Testis (tissue), 3 donors: ENCODE measurements around the gene MCTP1. TPM values are rescaled to one million over a fixed set of nuclear protein-coding genes. Genes with fewer than 3 reads are reported as not detected.

Experiments used
- DNase-seq: peaks from one replicate; pipeline ENCODE4 v3.0.0-alpha.2; 2019
- H3K27ac ChIP-seq, 2 donors: fragments of 200-600 bp; sonication (generic); one replicate each; pipeline ENCODE4 v1.5.1; 2019
- H3K27me3 ChIP-seq: fragments of 200-600 bp; sonication (generic); one replicate; pipeline ENCODE4 v1.5.1; 2019
- H3K36me3 ChIP-seq: fragments of 200-600 bp; sonication (generic); one replicate; pipeline ENCODE4 v1.5.1; 2017; ENCODE audit warnings: low read depth; ENCODE audit errors: missing control alignments
- H3K4me1 ChIP-seq: fragments of 200-600 bp; sonication (generic); one replicate; pipeline ENCODE4 v1.5.1; 2019
- H3K4me3 ChIP-seq, 2 donors: fragments of 200-600 bp; sonication (generic); one replicate each; pipeline ENCODE4 v1.5.1; 2017 to 2019
- H3K9me3 ChIP-seq: fragments of 200-600 bp; sonication (generic); one replicate; pipeline ENCODE4 v1.5.1; 2017
- CTCF ChIP-seq, 3 experiments: fragments of 450-650 bp in 2 of 3; fragments of 200-600 bp in 1 of 3; sonication (generic) in 1 of 3; IDR thresholded peaks; one replicate each; pipeline ENCODE4 v1.5.1; 2016 to 2019; ENCODE audit warnings: antibody characterized with exemption in 3 of 3, mild to moderate bottlenecking in 2 of 3, moderate library complexity in 1 of 3
- POLR2A ChIP-seq: fragments of 450-650 bp; IDR thresholded peaks from one replicate; pipeline ENCODE4 v1.6.1; 2017; ENCODE audit warnings: antibody characterized with exemption, mild to moderate bottlenecking, moderate library complexity
- WGBS, 2 donors: methylation state at CpG; one replicate each; pipeline ENCODE4 v1.1.5; 2018; 5-methylcytosine and 5-hydroxymethylcytosine counted together
- intact Hi-C: fragments of 100-400 bp; cut with DNase I; formaldehyde crosslinking; loops from one replicate; pipeline ENCODE4 v1.15.1; 2023; ENCODE audit warnings: low total_unique reads
- polyA plus RNA-seq: library from polyadenylated mRNA; stranded (reverse); fragments of 350-450 nt; fragmentation: Illumina TruSeq; extraction: RNeasy Lipid Tissue Mini Kit (QIAGEN cat#74804); gene quantifications from one replicate; pipeline ENCODE4 v1.2.3, GENCODE V29; 2014; ENCODE audit warnings: low read depth, low replicate concordance; ENCODE audit not compliant: insufficient read depth
- total RNA-seq, 2 donors: library from RNA; depleted of rRNA; stranded (reverse); fragments of >200 nt; gene quantifications; one replicate each; pipeline ENCODE4 v1.2.3, GENCODE V29; 2016

MCTP1 gene
- total and polyA plus RNA-seq, 3 donors from 2014 or later: 7.4 to 15.5 (median 9.7) TPM

- DNase-seq: no peak
- no peaks in the 10 kb centered on the region for H3K36me3 ChIP-seq
- intact Hi-C loops: no loop called here
- no peak overlapping the region for H3K4me3 ChIP-seq
- H3K9me3 ChIP-seq: no peaks in the 10 kb centered on the region
- no peaks in the 10 kb centered on the region for H3K27me3 ChIP-seq
- TF ChIP-seq CTCF (IDR thresholded peaks at IDR 0.05) (no peak), POLR2A (no peak)
- H3K4me1 ChIP-seq: no peaks in the 10 kb centered on the region
- no peak overlapping the region for H3K27ac ChIP-seq
Observed at GRCh38 chr5:94906750-94907149, 378.1 kb downstream of the MCTP1 start.

- no peaks in the 10 kb centered on the region for H3K27me3 ChIP-seq
- no peaks in the 10 kb centered on the region for H3K36me3 ChIP-seq
- TF ChIP-seq POLR2A: no peak
- no peak for TF ChIP-seq CTCF (IDR thresholded peaks at IDR 0.05)
- no peak overlapping the region for H3K4me3 ChIP-seq
- H3K9me3 ChIP-seq: no peaks in the 10 kb centered on the region
- H3K4me1 ChIP-seq: no peaks in the 10 kb centered on the region
- intact Hi-C loops: no loop called here
- no peak for DNase-seq
- WGBS, 2 donors: 43 to 61% methylated on average over 3 of the region's 3 CpGs
- H3K27ac ChIP-seq: no peak overlapping the region
Observed at GRCh38 chr5:94903726-94904125, 381.2 kb downstream of the MCTP1 start.

- H3K36me3 ChIP-seq: no peaks in the 10 kb centered on the region
- H3K27me3 ChIP-seq: no peaks in the 10 kb centered on the region
- no peak for TF ChIP-seq POLR2A
- no peak for TF ChIP-seq CTCF (IDR thresholded peaks at IDR 0.05)
- 41 to 49% methylated on average over 5 of the region's 5 CpGs for WGBS, 2 donors
- no peak overlapping the region for H3K4me3 ChIP-seq
- H3K27ac ChIP-seq: peak overlapping the region in 1 of 2 donors; percentile 42
- H3K9me3 ChIP-seq: no peaks in the 10 kb centered on the region
- H3K4me1 ChIP-seq: no peaks in the 10 kb centered on the region
- DNase-seq: no peak
- intact Hi-C loops: no loop called here
Observed at GRCh38 chr5:94901191-94901979, 383.5 kb downstream of the MCTP1 start.

GRCh38 chr5:94900006-94900505, 384.8 kb downstream of the MCTP1 start:
- no peak for DNase-seq
- Histone ChIP-seq H3K36me3 (no peaks in the 10 kb centered on the region), H3K4me1 (no peaks in the 10 kb centered on the region), H3K4me3 (no peak overlapping the region), H3K27ac (no peak overlapping the region), H3K9me3 (no peaks in the 10 kb centered on the region), H3K27me3 (no peaks in the 10 kb centered on the region)
- TF ChIP-seq POLR2A (no peak), CTCF (IDR thresholded peaks at IDR 0.05) (no peak)
- intact Hi-C loops: no loop called here
- WGBS, 2 donors: 90 to 97% methylated on average over 3 of the region's 3 CpGs
